Liver (tissue), 9 donors: ENCODE results near the gene HSPB2. TPM values are rescaled to one million over a fixed set of nuclear protein-coding genes. Genes with fewer than 3 reads are reported as not detected.

Experiments
- DNase-seq: peaks from one replicate; pipeline ENCODE4 v3.0.0-alpha.2; 2017; ENCODE audit warnings: low spot score
- H3K27ac ChIP-seq, 2 donors: one replicate each; pipeline ENCODE4 v1.7.0; 2013; ENCODE audit warnings: inconsistent platforms in 2 of 2, low read length in 2 of 2, control low read depth in 1 of 2, low read depth in 1 of 2, mild to moderate bottlenecking in 1 of 2
- H3K27me3 ChIP-seq, 4 donors: one replicate each; pipeline versions ENCODE4 v1.6.1 to v1.7.0; 2013; ENCODE audit warnings: low read length in 3 of 4, inconsistent platforms in 1 of 4, mild to moderate bottlenecking in 1 of 4, moderate library complexity in 1 of 4; ENCODE audit not compliant: control insufficient read depth in 4 of 4, insufficient read depth in 4 of 4
- H3K36me3 ChIP-seq, 4 donors: one replicate each; pipeline versions ENCODE4 v1.6.1 to v1.7.0; 2013; ENCODE audit warnings: low read length in 3 of 4, mild to moderate bottlenecking in 3 of 4, low read depth in 1 of 4, moderate library complexity in 1 of 4; ENCODE audit not compliant: control insufficient read depth in 4 of 4, insufficient read depth in 3 of 4
- H3K4me1 ChIP-seq, 4 donors: one replicate each; pipeline versions ENCODE4 v1.6.1 to v1.7.0; 2013; ENCODE audit warnings: low read length in 3 of 4, mild to moderate bottlenecking in 3 of 4, moderate library complexity in 1 of 4; ENCODE audit not compliant: control insufficient read depth in 4 of 4, insufficient read depth in 4 of 4
- H3K4me3 ChIP-seq, 3 donors: one replicate each; pipeline versions ENCODE4 v1.6.1 to v1.7.0; 2013; ENCODE audit warnings: low read length in 3 of 3, control low read depth in 1 of 3, low read depth in 1 of 3, mild to moderate bottlenecking in 1 of 3
- H3K9ac ChIP-seq, 2 donors: one replicate each; pipeline ENCODE4 v1.7.0; 2013; ENCODE audit warnings: low read length in 2 of 2, mild to moderate bottlenecking in 2 of 2, moderate library complexity in 2 of 2, control low read depth in 1 of 2, low read depth in 1 of 2
- H3K9me3 ChIP-seq, 4 donors: one replicate each; pipeline versions ENCODE4 v1.6.1 to v1.7.0; 2013; ENCODE audit warnings: low read length in 3 of 4; ENCODE audit not compliant: control insufficient read depth in 4 of 4
- ATF3 ChIP-seq: IDR thresholded peaks from 2 replicates; pipeline ENCODE4 v1.6.1; 2016; ENCODE audit warnings: antibody characterized with exemption
- EGR1 ChIP-seq, 2 donors: IDR thresholded peaks; 2 replicates each; pipeline ENCODE4 v1.6.1; 2016 to 2018; ENCODE audit warnings: antibody characterized with exemption in 2 of 2, low read depth in 2 of 2
- FOXA1 ChIP-seq: IDR thresholded peaks from 2 replicates; pipeline ENCODE4 v1.6.1; 2016; ENCODE audit warnings: antibody characterized with exemption
- GABPA ChIP-seq, 2 donors: IDR thresholded peaks in 1 of 2; conservative IDR thresholded peaks in 1 of 2; 2 replicates each; pipeline ENCODE4 v1.6.1; 2016; ENCODE audit warnings: antibody characterized with exemption in 2 of 2, mild to moderate bottlenecking in 1 of 2, moderate library complexity in 1 of 2
- HNF4A ChIP-seq, 2 donors: conservative IDR thresholded peaks; 2 replicates each; pipeline ENCODE4 v1.6.1; 2016; ENCODE audit warnings: antibody characterized with exemption in 2 of 2, mild to moderate bottlenecking in 2 of 2
- HNF4G ChIP-seq: IDR thresholded peaks from 2 replicates; pipeline ENCODE4 v1.6.1; 2016; ENCODE audit warnings: antibody characterized with exemption
- MAX ChIP-seq: IDR thresholded peaks from 2 replicates; pipeline ENCODE4 v1.6.1; 2016; ENCODE audit warnings: antibody characterized with exemption
- NR2F2 ChIP-seq: IDR thresholded peaks from 2 replicates; pipeline ENCODE4 v1.6.1; 2016; ENCODE audit warnings: antibody characterized with exemption
- RAD21 ChIP-seq, 2 donors: IDR thresholded peaks; 2 replicates each; pipeline ENCODE4 v1.6.1; 2016; ENCODE audit warnings: antibody characterized with exemption in 2 of 2, mild to moderate bottlenecking in 2 of 2
- REST ChIP-seq: IDR thresholded peaks from 2 replicates; pipeline ENCODE4 v1.6.1; 2016; ENCODE audit warnings: antibody characterized with exemption, mild to moderate bottlenecking
- SP1 ChIP-seq: IDR thresholded peaks from 2 replicates; pipeline ENCODE4 v1.6.1; 2018; ENCODE audit warnings: antibody characterized with exemption, mild to moderate bottlenecking
- TAF1 ChIP-seq: conservative IDR thresholded peaks from 2 replicates; pipeline ENCODE4 v1.6.1; 2016; ENCODE audit warnings: antibody characterized with exemption, mild to moderate bottlenecking
- YY1 ChIP-seq: IDR thresholded peaks from 2 replicates; pipeline ENCODE4 v1.6.1; 2016; ENCODE audit warnings: antibody characterized with exemption, mild to moderate bottlenecking
- ZBTB33 ChIP-seq: IDR thresholded peaks from 2 replicates; pipeline ENCODE4 v1.6.1; 2016; ENCODE audit warnings: antibody characterized with exemption
- WGBS: extraction: QIAGEN DNeasy Blood & Tissue Kit; methylation state at CpG from one replicate; pipeline ENCODE4 v1.1.7; 2013; 5-methylcytosine and 5-hydroxymethylcytosine counted together
- polyA plus RNA-seq, 2 donors: library from polyadenylated mRNA; stranded (reverse) in 1 of 2; unstranded in 1 of 2; fragments of 200-250 nt in 1 of 2; fragments of >200 nt in 1 of 2; fragmentation: Nextera tagmentation in 1 of 2; extraction: Ambion mirVana in 1 of 2; gene quantifications; one replicate each; pipeline versions ENCODE4 v1.2.1 to v1.2.3, GENCODE V29; 2013 to 2015
- total RNA-seq, 2 donors: library from RNA; depleted of rRNA; stranded (reverse); fragments of >200 nt; gene quantifications; one replicate each; pipeline ENCODE4 v1.2.3, GENCODE V29; 2014
- donor health status: healthy.
- donor health status: healthy.
- donor health status: healthy.
- donor health status: healthy.
- donor health status: healthy.

HSPB2 gene
- total and polyA plus RNA-seq, 4 donors: 0.14 to 0.85 (median 0.61) TPM; not detected in 1

- Histone ChIP-seq H3K4me3 (no peak overlapping the region), H3K4me1 (peaks cover 0 to 5% (median 0%) of the 10 kb centered on the region in 4 donors), H3K27ac (no peak overlapping the region), H3K27me3 (no peaks in the 10 kb centered on the region), H3K36me3 (no peaks in the 10 kb centered on the region), H3K9me3 (no peaks in the 10 kb centered on the region), H3K9ac (no peak overlapping the region)
- no peak for DNase-seq
- WGBS: 77% methylated on average over 1 of the region's 1 CpG
- TF ChIP-seq MAX (no peak), YY1 (no peak), RAD21 (IDR thresholded peaks at IDR 0.05) (no peak), NR2F2 (no peak), FOXA1 (no peak), HNF4G (no peak), HNF4A (conservative IDR thresholded peaks at IDR 0.05) (no peak)
These were observed 32.7 kb downstream of the HSPB2 start for GRCh38 chr11:111945198-111945597.

GRCh38 chr11:111946499-111946898 lies 34.0 kb downstream of the HSPB2 start:
- no peaks in the 10 kb centered on the region for H3K9me3 ChIP-seq
- no peak overlapping the region for H3K4me3 ChIP-seq
- no peak for DNase-seq
- H3K4me1 ChIP-seq: peaks cover 0 to 5% (median 0%) of the 10 kb centered on the region in 4 donors
- no peaks in the 10 kb centered on the region for H3K27me3 ChIP-seq
- H3K9ac ChIP-seq: no peak overlapping the region
- no peak overlapping the region for H3K27ac ChIP-seq
- no peaks in the 10 kb centered on the region for H3K36me3 ChIP-seq
- 72% methylated on average over 3 of the region's 3 CpGs for WGBS
- TF ChIP-seq REST (no peak), HNF4A (conservative IDR thresholded peaks at IDR 0.05) (no peak), SP1 (no peak), TAF1 (no peak), ZBTB33 (no peak), YY1 (no peak), ATF3 (no peak), HNF4G (no peak), GABPA (IDR thresholded peaks at IDR 0.05 in 1 of 2, conservative IDR thresholded peaks at IDR 0.05 in 1 of 2) (no peak), EGR1 (IDR thresholded peaks at IDR 0.05; ENCODE audit: low read depth in 2 of 2) (no peak), NR2F2 (no peak)
